ENCODE data around the gene INPP5J.
"Not testable (repeated sequence)": the region's sequence is repeated elsewhere in the genome, so short reads cannot be mapped to it uniquely, and the experiment has no call there.

Gene INPP5J

GRCh38 chr22:31095637-31096249 lies 27.0 kb upstream of the INPP5J start:
- H3K27ac Mint-ChIP-seq: no peak overlapping the region
- no peak overlapping the region for H3K4me3 Mint-ChIP-seq
- no peaks in the 10 kb centered on the region for H3K36me3 Mint-ChIP-seq
- H3K27me3 Mint-ChIP-seq: no peaks in the 10 kb centered on the region
- no peaks in the 10 kb centered on the region for H3K4me1 Mint-ChIP-seq (ENCODE audit: low read depth)
- no peaks in the 10 kb centered on the region for H3K9me3 Mint-ChIP-seq (ENCODE audit: low read depth)

- Mint-ChIP-seq H3K27ac (no peak overlapping the region), H3K36me3 (no peaks in the 10 kb centered on the region), H3K4me1 (ENCODE audit: low read depth) (no peaks in the 10 kb centered on the region), H3K9me3 (ENCODE audit: low read depth) (no peaks in the 10 kb centered on the region), H3K4me3 (no peak overlapping the region), H3K27me3 (no peaks in the 10 kb centered on the region)
These were observed 26.0 kb upstream of the INPP5J start for GRCh38 chr22:31096657-31097279.

- H3K4me1 Mint-ChIP-seq (ENCODE audit: low read depth); H3K36me3 Mint-ChIP-seq; H3K27ac Mint-ChIP-seq; H3K9me3 Mint-ChIP-seq (ENCODE audit: low read depth); H3K27me3 Mint-ChIP-seq; H3K4me3 Mint-ChIP-seq: not testable (repeated sequence)
These were observed 25.2 kb upstream of the INPP5J start for GRCh38 chr22:31097539-31097938.

GRCh38 chr22:31097941-31098631 lies 24.7 kb upstream of the INPP5J start:
- no peaks in the 10 kb centered on the region for H3K27me3 Mint-ChIP-seq
- H3K4me3 Mint-ChIP-seq: no peak overlapping the region
- H3K9me3 Mint-ChIP-seq (ENCODE audit: low read depth): no peaks in the 10 kb centered on the region
- no peaks in the 10 kb centered on the region for H3K4me1 Mint-ChIP-seq (ENCODE audit: low read depth)
- H3K27ac Mint-ChIP-seq: no peak overlapping the region
- no peaks in the 10 kb centered on the region for H3K36me3 Mint-ChIP-seq

GRCh38 chr22:31098632-31099110 lies 24.1 kb upstream of the INPP5J start:
- no peak overlapping the region for H3K27ac Mint-ChIP-seq
- no peaks in the 10 kb centered on the region for H3K36me3 Mint-ChIP-seq
- H3K4me3 Mint-ChIP-seq: no peak overlapping the region
- H3K4me1 Mint-ChIP-seq (ENCODE audit: low read depth): no peaks in the 10 kb centered on the region
- no peaks in the 10 kb centered on the region for H3K27me3 Mint-ChIP-seq
- no peaks in the 10 kb centered on the region for H3K9me3 Mint-ChIP-seq (ENCODE audit: low read depth)

- H3K27me3 Mint-ChIP-seq: no peaks in the 10 kb centered on the region
- no peak overlapping the region for H3K27ac Mint-ChIP-seq
- no peaks in the 10 kb centered on the region for H3K4me1 Mint-ChIP-seq (ENCODE audit: low read depth)
- no peaks in the 10 kb centered on the region for H3K36me3 Mint-ChIP-seq
- H3K9me3 Mint-ChIP-seq (ENCODE audit: low read depth): no peaks in the 10 kb centered on the region
- H3K4me3 Mint-ChIP-seq: no peak overlapping the region
These were observed 23.4 kb upstream of the INPP5J start for GRCh38 chr22:31099386-31099785.

GRCh38 chr22:31099841-31100761 lies 22.7 kb upstream of the INPP5J start:
- no peaks in the 10 kb centered on the region for H3K36me3 Mint-ChIP-seq
- H3K9me3 Mint-ChIP-seq (ENCODE audit: low read depth): no peaks in the 10 kb centered on the region
- no peak overlapping the region for H3K27ac Mint-ChIP-seq
- H3K4me1 Mint-ChIP-seq (ENCODE audit: low read depth): no peaks in the 10 kb centered on the region
- H3K4me3 Mint-ChIP-seq: no peak overlapping the region
- no peaks in the 10 kb centered on the region for H3K27me3 Mint-ChIP-seq

GRCh38 chr22:31100762-31101525 lies 21.8 kb upstream of the INPP5J start:
- H3K36me3 Mint-ChIP-seq: peaks cover 3% of the 10 kb centered on the region
- H3K4me3 Mint-ChIP-seq: no peak overlapping the region
- H3K27me3 Mint-ChIP-seq: no peaks in the 10 kb centered on the region
- peaks cover 4% of the 10 kb centered on the region for H3K4me1 Mint-ChIP-seq (ENCODE audit: low read depth)
- H3K9me3 Mint-ChIP-seq (ENCODE audit: low read depth): no peaks in the 10 kb centered on the region
- H3K27ac Mint-ChIP-seq: no peak overlapping the region

GRCh38 chr22:31102441-31103081 lies 20.2 kb upstream of the INPP5J start:
- H3K27me3 Mint-ChIP-seq: no peaks in the 10 kb centered on the region
- H3K27ac Mint-ChIP-seq: no peak overlapping the region
- peaks cover 3% of the 10 kb centered on the region for H3K36me3 Mint-ChIP-seq
- peaks cover 17% of the 10 kb centered on the region for H3K4me1 Mint-ChIP-seq (ENCODE audit: low read depth)
- H3K9me3 Mint-ChIP-seq (ENCODE audit: low read depth): no peaks in the 10 kb centered on the region
- H3K4me3 Mint-ChIP-seq: no peak overlapping the region

GRCh38 chr22:31103111-31103510 lies 19.7 kb upstream of the INPP5J start:
- no peak overlapping the region for H3K27ac Mint-ChIP-seq
- no peak overlapping the region for H3K4me3 Mint-ChIP-seq
- peaks cover 3% of the 10 kb centered on the region for H3K36me3 Mint-ChIP-seq

GRCh38 chr22:31103899-31104694 lies 18.7 kb upstream of the INPP5J start:
- H3K36me3 Mint-ChIP-seq: peaks cover 3% of the 10 kb centered on the region
- H3K4me1 Mint-ChIP-seq (ENCODE audit: low read depth): peaks cover 23% of the 10 kb centered on the region

More at GRCh38 chr22:31103111-31103510, 19.7 kb upstream of the INPP5J start:
- no peaks in the 10 kb centered on the region for H3K9me3 Mint-ChIP-seq (ENCODE audit: low read depth)
- H3K4me1 Mint-ChIP-seq (ENCODE audit: low read depth): peaks cover 23% of the 10 kb centered on the region
- H3K27me3 Mint-ChIP-seq: no peaks in the 10 kb centered on the region

GRCh38 chr22:31104869-31105268 lies 17.9 kb upstream of the INPP5J start:
- H3K4me3 Mint-ChIP-seq: no peak overlapping the region
- no peaks in the 10 kb centered on the region for H3K9me3 Mint-ChIP-seq (ENCODE audit: low read depth)
- peaks cover 23% of the 10 kb centered on the region for H3K4me1 Mint-ChIP-seq (ENCODE audit: low read depth)
- no peak overlapping the region for H3K27ac Mint-ChIP-seq
- H3K36me3 Mint-ChIP-seq: peaks cover 3% of the 10 kb centered on the region
- H3K27me3 Mint-ChIP-seq: no peaks in the 10 kb centered on the region

More at GRCh38 chr22:31103899-31104694, 18.7 kb upstream of the INPP5J start:
- Mint-ChIP-seq H3K27ac (no peak overlapping the region), H3K27me3 (no peaks in the 10 kb centered on the region), H3K4me3 (no peak overlapping the region), H3K9me3 (ENCODE audit: low read depth) (no peaks in the 10 kb centered on the region)

GRCh38 chr22:31105282-31105929 lies 17.4 kb upstream of the INPP5J start:
- no peaks in the 10 kb centered on the region for H3K27me3 Mint-ChIP-seq

More at GRCh38 chr22:31105282-31105929, 17.4 kb upstream of the INPP5J start:
- Mint-ChIP-seq H3K27ac (no peak overlapping the region), H3K4me1 (ENCODE audit: low read depth) (peaks cover 23% of the 10 kb centered on the region), H3K9me3 (ENCODE audit: low read depth) (no peaks in the 10 kb centered on the region), H3K36me3 (peaks cover 3% of the 10 kb centered on the region), H3K4me3 (no peak overlapping the region)

Data from activated naive CD8-positive, alpha-beta T cell (primary cell).